SK-N-MC (cell line): Measurements from ENCODE around the gene RPS6KA6.
"Not testable (repeated sequence)": the region's sequence is repeated elsewhere in the genome, so short reads cannot be mapped to it uniquely, and the experiment has no call there.

Experiments used
- DNase-seq: peaks from one replicate; pipeline ENCODE4 v3.0.0-alpha.2; 2011; ENCODE audit warnings: low read depth, low spot score
- H3K27ac ChIP-seq: fragments of 200-600 bp; sonication (generic); 2 replicates; pipeline ENCODE4 v1.5.1; 2016; ENCODE audit warnings: mixed run types
- H3K36me3 ChIP-seq: fragments of 200-600 bp; sonication (generic); 2 replicates; pipeline ENCODE4 v1.6.1; 2017; ENCODE audit warnings: antibody characterized with exemption, low read length, mixed read lengths; ENCODE audit not compliant: insufficient read depth
- H3K4me3 ChIP-seq: fragments of 200-600 bp; sonication (generic); 2 replicates; pipeline ENCODE4 v1.5.1; 2016
- H3K9ac ChIP-seq: fragments of 200-600 bp; sonication (generic); 2 replicates; pipeline ENCODE4 v1.8.0; 2017; ENCODE audit warnings: mixed run types, mixed read lengths; ENCODE audit not compliant: insufficient read length
- H3K9me3 ChIP-seq: fragments of 200-600 bp; sonication (generic); 2 replicates; pipeline ENCODE4 v1.6.1; 2017; ENCODE audit warnings: low read depth, mild to moderate bottlenecking, antibody characterized with exemption, low read length, moderate library complexity, mixed read lengths
- EZH2 ChIP-seq: fragments of 200-600 bp; sonication (generic); IDR thresholded peaks from one replicate; pipeline ENCODE4 v1.6.1; 2017; ENCODE audit warnings: antibody characterized with exemption
- FOXP2 ChIP-seq: optimal IDR thresholded peaks from 2 replicates; pipeline ENCODE3; 2011; ENCODE audit warnings: mild to moderate bottlenecking, moderate library complexity; ENCODE audit not compliant: insufficient read depth; ENCODE audit errors: extremely low read length, control extremely low read depth
- POLR2AphosphoS5 ChIP-seq: IDR thresholded peaks from 2 replicates; pipeline ENCODE4 v1.6.1; 2012; ENCODE audit warnings: mild to moderate bottlenecking, low read depth, low read length, borderline replicate concordance

RPS6KA6 gene

DNA sequence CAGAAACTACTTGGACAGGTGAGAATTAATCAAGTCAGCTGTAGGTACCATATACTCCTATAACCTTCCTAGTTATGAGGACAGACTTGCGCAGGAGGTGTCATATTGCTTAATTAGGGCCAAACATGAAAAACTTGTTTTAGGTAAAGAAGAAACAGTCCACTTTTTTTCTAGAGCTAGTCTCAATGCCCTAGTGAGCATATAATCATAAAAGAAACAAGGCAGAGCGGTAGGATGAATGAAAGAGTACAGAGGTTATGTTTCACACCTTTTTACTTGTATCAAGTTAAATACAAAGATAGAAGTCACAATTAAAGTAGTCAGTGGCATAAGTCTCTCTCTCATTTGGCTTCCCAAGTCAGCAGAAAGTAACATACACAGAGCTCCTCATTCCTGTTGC is 88.9 kb downstream of the RPS6KA6 start:
- Histone ChIP-seq H3K9ac (no peak overlapping the region), H3K27ac (no peak overlapping the region), H3K9me3 (no peaks in the 10 kb centered on the region), H3K4me3 (no peak overlapping the region), H3K36me3 (no peaks in the 10 kb centered on the region)
- DNase-seq: no peak
- TF ChIP-seq FOXP2 (no peak), POLR2AphosphoS5 (no peak), EZH2 (no peak)

DNA sequence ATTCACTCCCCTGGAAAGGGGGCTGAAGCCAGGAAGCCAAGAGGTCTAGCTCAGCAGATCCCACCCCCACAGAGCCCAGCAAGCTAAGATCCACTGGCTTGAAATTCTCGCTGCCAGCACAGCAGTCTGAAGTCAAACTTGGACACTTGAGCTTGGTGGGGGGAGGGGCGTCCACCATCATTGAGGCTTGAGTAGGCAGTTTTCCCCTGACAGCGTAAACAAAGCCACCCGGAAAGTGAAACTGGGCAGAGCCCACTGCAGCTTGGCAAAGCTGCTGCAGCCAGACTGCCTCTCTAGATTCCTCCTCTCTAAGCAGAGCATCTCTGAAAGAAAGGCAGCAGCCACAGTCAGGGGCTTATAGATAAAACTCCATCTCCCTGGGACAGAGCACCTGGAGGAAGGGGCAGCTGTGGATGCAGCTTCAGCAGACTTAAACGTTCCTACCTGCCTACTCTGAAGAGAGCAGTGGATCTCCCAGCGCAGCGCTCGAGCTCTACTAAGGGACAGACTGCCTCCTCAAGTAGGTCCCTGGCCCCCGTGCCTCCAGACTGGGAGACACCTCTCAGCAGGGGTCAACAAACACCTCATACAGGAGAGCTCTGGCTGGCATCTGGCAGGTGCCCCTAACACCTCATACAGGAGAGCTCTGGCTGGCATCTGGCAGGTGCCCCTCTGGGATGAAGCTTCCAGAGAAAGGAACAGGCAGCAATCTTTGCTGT is 108.4 kb downstream of the RPS6KA6 start:
- H3K9me3 ChIP-seq, H3K27ac ChIP-seq, H3K4me3 ChIP-seq, H3K9ac ChIP-seq, H3K36me3 ChIP-seq, DNase-seq: not testable (repeated sequence)

DNA sequence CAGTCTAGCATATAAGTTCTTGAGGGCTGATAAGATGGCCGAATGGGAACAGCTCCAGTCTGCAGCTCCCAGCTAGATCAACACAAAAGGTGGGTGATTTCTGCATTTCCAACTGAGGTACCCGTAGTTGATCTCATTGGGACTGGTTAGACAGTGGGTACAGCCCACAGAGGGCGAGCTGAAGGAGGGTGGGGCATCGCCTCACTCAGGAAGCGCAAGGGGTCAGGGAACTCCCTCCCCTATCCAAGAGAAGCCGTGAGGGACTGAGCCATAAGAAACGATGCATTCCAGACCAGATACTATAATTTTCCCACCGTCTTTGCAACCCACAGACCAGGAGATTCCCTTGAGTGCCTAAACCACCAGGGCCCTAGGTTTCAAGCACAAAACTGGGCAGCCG is 109.0 kb downstream of the RPS6KA6 start:
- no peak for DNase-seq
- H3K9ac ChIP-seq: no peak overlapping the region
- no peaks in the 10 kb centered on the region for H3K36me3 ChIP-seq
- no peak overlapping the region for H3K4me3 ChIP-seq
- no peaks in the 10 kb centered on the region for H3K9me3 ChIP-seq
- TF ChIP-seq POLR2AphosphoS5 (no peak), EZH2 (no peak), FOXP2 (no peak)
- no peak overlapping the region for H3K27ac ChIP-seq

DNA sequence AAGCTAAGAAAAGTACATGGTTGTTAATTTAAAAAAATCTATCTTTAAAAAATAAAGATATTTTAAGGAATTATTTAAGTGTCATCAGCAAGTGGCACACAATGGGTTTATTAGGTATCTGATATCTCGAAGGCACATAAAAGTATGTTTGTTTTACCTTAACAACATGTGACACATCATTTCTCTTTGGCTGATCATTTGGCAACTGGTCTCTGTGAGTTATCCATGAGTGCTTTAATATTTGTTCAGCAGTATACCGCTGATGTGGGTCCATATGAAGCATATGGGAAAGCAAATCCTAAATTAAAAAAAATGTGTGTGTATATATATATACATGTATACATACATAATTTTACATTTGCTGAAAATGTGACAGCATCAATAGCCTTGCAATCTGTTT is 123.2 kb downstream of the RPS6KA6 start:
- no peak overlapping the region for H3K27ac ChIP-seq
- DNase-seq: no peak
- H3K9ac ChIP-seq: no peak overlapping the region
- H3K36me3 ChIP-seq: no peaks in the 10 kb centered on the region
- no peak overlapping the region for H3K4me3 ChIP-seq
- no peaks in the 10 kb centered on the region for H3K9me3 ChIP-seq
- TF ChIP-seq EZH2 (no peak), FOXP2 (no peak), POLR2AphosphoS5 (no peak)

DNA sequence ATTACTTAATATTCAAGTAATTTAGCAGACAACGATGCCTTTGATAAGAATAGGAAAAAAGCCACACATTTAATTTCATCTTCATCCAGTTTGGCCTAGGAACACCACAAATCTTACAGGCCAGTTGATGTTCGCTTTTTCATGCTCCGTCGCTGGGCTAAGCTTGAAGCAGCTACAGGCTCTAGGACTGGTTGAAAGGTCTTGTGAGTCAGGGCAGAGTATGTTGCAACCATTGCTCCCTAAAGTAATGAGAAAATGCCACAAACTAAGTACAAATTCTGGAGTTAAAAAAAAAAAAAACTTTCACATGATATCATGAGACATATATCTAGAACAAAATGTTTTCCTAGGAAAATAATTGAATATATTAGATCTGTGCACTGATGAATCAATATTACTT is 123.8 kb downstream of the RPS6KA6 start:
- no peak for DNase-seq
- Histone ChIP-seq H3K9ac (no peak overlapping the region), H3K27ac (no peak overlapping the region), H3K36me3 (no peaks in the 10 kb centered on the region), H3K4me3 (no peak overlapping the region), H3K9me3 (no peaks in the 10 kb centered on the region)
- no peak for TF ChIP-seq EZH2

DNA sequence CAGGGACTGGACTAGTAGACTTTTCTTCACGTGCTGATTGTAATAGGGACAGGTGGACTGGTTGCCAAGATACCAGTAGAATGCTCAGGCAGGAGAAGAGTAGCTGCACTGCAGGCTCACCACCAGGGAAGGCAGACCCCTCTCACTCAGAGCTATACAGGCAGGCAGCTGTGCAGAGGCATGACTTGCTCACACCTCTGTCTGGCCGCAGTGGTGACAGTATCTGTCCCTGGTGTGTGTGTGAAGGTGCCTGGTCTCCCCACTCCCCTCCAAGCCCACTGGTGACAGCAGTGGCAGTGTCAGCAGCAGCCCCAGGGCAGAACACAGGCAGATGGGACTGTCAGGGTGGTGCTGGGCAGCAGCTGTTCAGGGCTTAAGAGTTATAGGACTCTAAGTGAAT is 140.7 kb downstream of the RPS6KA6 start:
- TF ChIP-seq EZH2 (no peak), POLR2AphosphoS5 (no peak), FOXP2 (no peak)
- H3K27ac ChIP-seq: no peak overlapping the region
- no peak overlapping the region for H3K4me3 ChIP-seq
- no peak for DNase-seq
- no peak overlapping the region for H3K9ac ChIP-seq
- no peaks in the 10 kb centered on the region for H3K9me3 ChIP-seq
- no peaks in the 10 kb centered on the region for H3K36me3 ChIP-seq

DNA sequence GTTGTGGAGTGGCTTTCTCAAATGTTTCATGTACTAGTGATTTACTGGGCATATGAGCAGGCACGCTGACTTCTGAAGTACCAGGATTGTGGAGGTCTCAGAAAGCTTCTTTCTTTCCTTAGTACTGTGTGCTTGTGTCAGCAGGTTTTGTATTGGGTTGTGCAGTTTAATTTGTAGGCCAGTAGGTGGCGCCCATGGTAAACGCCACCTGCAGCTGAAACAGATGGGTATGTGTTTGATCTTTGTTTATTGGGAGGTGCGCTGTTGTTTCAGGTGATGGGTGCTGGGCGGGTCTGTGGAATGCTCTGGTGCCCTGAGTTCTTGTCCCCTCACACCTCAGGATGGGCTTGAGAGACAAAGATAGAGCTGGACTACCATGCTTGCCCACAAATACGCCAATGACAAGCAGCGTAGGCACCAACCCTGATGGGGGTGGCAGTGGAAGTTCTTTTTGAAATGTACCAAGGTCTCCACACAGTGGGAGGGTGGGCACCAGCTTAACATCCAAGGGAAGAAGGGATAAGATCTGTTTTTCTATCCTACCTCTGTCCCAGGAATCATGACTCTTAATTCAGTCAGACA is 141.5 kb downstream of the RPS6KA6 start:
- DNase-seq: no peak
- no peaks in the 10 kb centered on the region for H3K9me3 ChIP-seq
- no peak overlapping the region for H3K4me3 ChIP-seq
- H3K36me3 ChIP-seq: no peaks in the 10 kb centered on the region
- no peak overlapping the region for H3K9ac ChIP-seq
- no peak for TF ChIP-seq FOXP2
- TF ChIP-seq POLR2AphosphoS5: no peak
- no peak for TF ChIP-seq EZH2
- no peak overlapping the region for H3K27ac ChIP-seq

DNA sequence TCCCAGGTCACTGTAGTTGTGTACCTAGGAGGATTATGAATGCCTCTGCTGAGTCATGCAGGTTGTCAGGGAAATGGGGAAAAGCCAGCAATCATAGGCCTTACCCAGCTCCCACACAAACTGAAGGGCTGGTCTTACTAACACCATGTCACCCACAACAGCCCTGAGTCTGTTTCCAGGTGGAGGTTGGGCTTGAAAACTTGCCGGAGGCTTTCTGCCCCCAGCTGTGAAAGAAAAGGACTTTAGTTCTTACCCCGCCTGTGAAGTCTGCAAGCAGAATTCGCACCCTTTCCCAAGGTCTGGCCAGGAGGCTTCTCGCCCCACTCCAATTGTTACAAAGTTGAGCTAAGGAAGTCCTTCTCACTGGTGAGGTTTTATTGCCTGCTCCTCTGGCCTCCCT is 143.9 kb downstream of the RPS6KA6 start:
- Histone ChIP-seq H3K27ac (no peak overlapping the region), H3K9me3 (no peaks in the 10 kb centered on the region), H3K9ac (no peak overlapping the region), H3K36me3 (no peaks in the 10 kb centered on the region), H3K4me3 (no peak overlapping the region)
- no peak for DNase-seq
- TF ChIP-seq FOXP2 (no peak), EZH2 (no peak), POLR2AphosphoS5 (no peak)
